Natural killer cell (primary cell): ENCODE measurements around the gene TNIK. TPM values are rescaled to one million over a fixed set of nuclear protein-coding genes. Genes with fewer than 3 reads are reported as not detected.

Source experiments
- ATAC-seq, 3 donors: fragments of 150-1000 bp in 2 of 3; fragments of 200-7000 bp in 1 of 3; cut with Tn5 transposase; 1 replicate in 1 of 3; 2 replicates in 2 of 3; pipeline ENCODE4 v1.10.0; 2021; ENCODE audit warnings: mild to moderate bottlenecking in 2 of 3, moderate library complexity in 2 of 3
- DNase-seq, 2 donors: peaks; one replicate each; pipeline versions ENCODE4 v3.0.0 to v3.0.0-alpha.2; 2013 to 2021; ENCODE audit warnings: mixed read lengths in 1 of 2
- H3K27ac ChIP-seq: one replicate; pipeline ENCODE4 v1.5.1; 2013; ENCODE audit warnings: mild to moderate bottlenecking, low read length
- H3K27me3 ChIP-seq: one replicate; pipeline ENCODE4 v1.6.1; 2013; ENCODE audit warnings: low read length; ENCODE audit not compliant: control insufficient read depth, insufficient read depth
- H3K36me3 ChIP-seq: one replicate; pipeline ENCODE4 v1.6.1; 2013; ENCODE audit warnings: low read length; ENCODE audit not compliant: control insufficient read depth, insufficient read depth
- H3K4me1 ChIP-seq: one replicate; pipeline ENCODE4 v1.6.1; 2013; ENCODE audit warnings: low read length; ENCODE audit not compliant: control insufficient read depth, insufficient read depth
- H3K4me3 ChIP-seq: one replicate; pipeline ENCODE4 v1.5.1; 2013; ENCODE audit warnings: low read length
- H3K9me3 ChIP-seq: one replicate; pipeline ENCODE4 v1.6.1; 2013; ENCODE audit warnings: low read length; ENCODE audit not compliant: control insufficient read depth, insufficient read depth
- H3K27ac Mint-ChIP-seq, 2 donors: one replicate each; pipeline ENCODE4 v1.8.0; 2022; ENCODE audit warnings: mild to moderate bottlenecking in 2 of 2, mixed read lengths in 2 of 2, moderate library complexity in 1 of 2
- H3K27me3 Mint-ChIP-seq, 2 donors: one replicate each; pipeline ENCODE4 v1.8.0; 2022; ENCODE audit warnings: low read depth in 2 of 2, mixed read lengths in 2 of 2
- H3K36me3 Mint-ChIP-seq: one replicate; pipeline ENCODE4 v1.8.0; 2022; ENCODE audit warnings: mixed read lengths
- H3K4me1 Mint-ChIP-seq, 2 donors: one replicate each; pipeline ENCODE4 v1.8.0; 2022; ENCODE audit warnings: mixed read lengths in 2 of 2
- H3K4me3 Mint-ChIP-seq: one replicate; pipeline ENCODE4 v1.8.0; 2022; ENCODE audit warnings: mild to moderate bottlenecking, moderate library complexity, mixed read lengths
- H3K9me3 Mint-ChIP-seq, 2 donors: one replicate each; pipeline ENCODE4 v1.8.0; 2022; ENCODE audit warnings: mixed read lengths in 2 of 2
- CTCF ChIP-seq: fragments of 200-600 bp; IDR thresholded peaks from one replicate; pipeline ENCODE4 v1.8.0; 2022; ENCODE audit warnings: antibody characterized with exemption
- WGBS: methylation state at CpG from one replicate; pipeline ENCODE4 v1.1.7; 2013; ENCODE audit warnings: missing lambda C conversion rate; ENCODE audit not compliant: insufficient coverage; 5-methylcytosine and 5-hydroxymethylcytosine counted together
- intact Hi-C: fragments of 100-400 bp; cut with micrococcal nuclease; formaldehyde crosslinking; loops from one replicate; pipeline ENCODE4 v1.14.2; 2022
- total RNA-seq, 4 donors: library from RNA; stranded (reverse); fragments of 120-200 nt in 1 of 4; gene quantifications; one replicate each; pipeline versions ENCODE4 v1.2.3 to v1.2.4, GENCODE V29; 2013 to 2022

Gene TNIK
- total RNA-seq, 3 donors from 2014 or later (not counting 1 experiment from before 2014, with no cell fraction given): 93.7 to 122 (median 119) TPM

GRCh38 chr3:171283183-171283847 is 176.9 kb downstream of the TNIK start:
- DNase-seq: no peak
- 96% methylated on average over 6 of the region's 6 CpGs for WGBS
- H3K27ac Mint-ChIP-seq: no peak overlapping the region
- Histone ChIP-seq H3K9me3 (no peaks in the 10 kb centered on the region), H3K27me3 (no peaks in the 10 kb centered on the region), H3K4me3 (no peak overlapping the region), H3K36me3 (no peaks in the 10 kb centered on the region), H3K4me1 (peaks cover 3% of the 10 kb centered on the region), H3K27ac (no peak overlapping the region)
- H3K4me3 Mint-ChIP-seq: no peak overlapping the region
- intact Hi-C loops: no loop called here
- ATAC-seq: no peak
- H3K27me3 Mint-ChIP-seq: no peaks in the 10 kb centered on the region
- no peak for TF ChIP-seq CTCF
- H3K4me1 Mint-ChIP-seq: peaks cover 71 to 77% of the 10 kb centered on the region in 2 donors
- H3K9me3 Mint-ChIP-seq: no peaks in the 10 kb centered on the region
- H3K36me3 Mint-ChIP-seq: no peaks in the 10 kb centered on the region

GRCh38 chr3:171282041-171282440 is 178.2 kb downstream of the TNIK start:
- Histone ChIP-seq H3K27ac (no peak overlapping the region), H3K4me3 (no peak overlapping the region), H3K4me1 (peaks cover 3% of the 10 kb centered on the region), H3K36me3 (no peaks in the 10 kb centered on the region), H3K27me3 (no peaks in the 10 kb centered on the region), H3K9me3 (no peaks in the 10 kb centered on the region)
- no peak for DNase-seq
- Mint-ChIP-seq H3K4me3 (no peak overlapping the region), H3K9me3 (no peaks in the 10 kb centered on the region), H3K27me3 (no peaks in the 10 kb centered on the region), H3K4me1 (peaks cover 74 to 79% of the 10 kb centered on the region in 2 donors), H3K27ac (no peak overlapping the region), H3K36me3 (no peaks in the 10 kb centered on the region)
- TF ChIP-seq CTCF: no peak
- intact Hi-C loops: no loop called here
- 99% methylated on average over 4 of the region's 4 CpGs for WGBS
- ATAC-seq: no peak

- no peaks in the 10 kb centered on the region for H3K9me3 ChIP-seq
- Mint-ChIP-seq H3K9me3 (no peaks in the 10 kb centered on the region), H3K27me3 (no peaks in the 10 kb centered on the region), H3K27ac (no peak overlapping the region), H3K36me3 (no peaks in the 10 kb centered on the region), H3K4me3 (no peak overlapping the region), H3K4me1 (peaks cover 71 to 77% of the 10 kb centered on the region in 2 donors)
- WGBS: 97% methylated on average over 2 of the region's 2 CpGs
- peaks cover 3% of the 10 kb centered on the region for H3K4me1 ChIP-seq
- DNase-seq (no peak), ATAC-seq (no peak)
- H3K4me3 ChIP-seq: no peak overlapping the region
- no peaks in the 10 kb centered on the region for H3K27me3 ChIP-seq
- intact Hi-C loops: no loop called here
- no peak overlapping the region for H3K27ac ChIP-seq
- H3K36me3 ChIP-seq: no peaks in the 10 kb centered on the region
- TF ChIP-seq CTCF: no peak
Measured at GRCh38 chr3:171281256-171281992, 178.8 kb downstream of the TNIK start.
